Stimulated activated effector memory CD8-positive, alpha-beta T cell treated with anti-CD3 and anti-CD28 coated beads, Interleukin-12 subunit alpha, Interleukin-12 subunit beta, amount 100 ng/mL, for 72 hours (primary cell): ENCODE measurements around the gene CENPP.
A peak's percentile ranks its signal among the peaks of the same experiment; 100 is the strongest.

Source experiments
- ATAC-seq: fragments of 150-1000 bp; cut with Tn5 transposase; 2 replicates; pipeline ENCODE4 v1.10.0; 2021
- DNase-seq, 2 donors: peaks; one replicate each; pipeline ENCODE4 v3.0.0; 2021 to 2022; ENCODE audit warnings: low spot score in 2 of 2
- H3K27ac Mint-ChIP-seq: one replicate; pipeline ENCODE4 v1.8.0; 2022; ENCODE audit warnings: mild to moderate bottlenecking, mixed read lengths
- H3K36me3 Mint-ChIP-seq: one replicate; pipeline ENCODE4 v1.8.0; 2022; ENCODE audit warnings: mild to moderate bottlenecking, mixed read lengths
- H3K4me1 Mint-ChIP-seq: one replicate; pipeline ENCODE4 v1.8.0; 2022; ENCODE audit warnings: mixed read lengths
- H3K4me3 Mint-ChIP-seq: one replicate; pipeline ENCODE4 v1.8.0; 2022; ENCODE audit warnings: mild to moderate bottlenecking, mixed read lengths
- H3K9me3 Mint-ChIP-seq: one replicate; pipeline ENCODE4 v1.8.0; 2022; ENCODE audit warnings: mixed read lengths

CENPP gene

DNA sequence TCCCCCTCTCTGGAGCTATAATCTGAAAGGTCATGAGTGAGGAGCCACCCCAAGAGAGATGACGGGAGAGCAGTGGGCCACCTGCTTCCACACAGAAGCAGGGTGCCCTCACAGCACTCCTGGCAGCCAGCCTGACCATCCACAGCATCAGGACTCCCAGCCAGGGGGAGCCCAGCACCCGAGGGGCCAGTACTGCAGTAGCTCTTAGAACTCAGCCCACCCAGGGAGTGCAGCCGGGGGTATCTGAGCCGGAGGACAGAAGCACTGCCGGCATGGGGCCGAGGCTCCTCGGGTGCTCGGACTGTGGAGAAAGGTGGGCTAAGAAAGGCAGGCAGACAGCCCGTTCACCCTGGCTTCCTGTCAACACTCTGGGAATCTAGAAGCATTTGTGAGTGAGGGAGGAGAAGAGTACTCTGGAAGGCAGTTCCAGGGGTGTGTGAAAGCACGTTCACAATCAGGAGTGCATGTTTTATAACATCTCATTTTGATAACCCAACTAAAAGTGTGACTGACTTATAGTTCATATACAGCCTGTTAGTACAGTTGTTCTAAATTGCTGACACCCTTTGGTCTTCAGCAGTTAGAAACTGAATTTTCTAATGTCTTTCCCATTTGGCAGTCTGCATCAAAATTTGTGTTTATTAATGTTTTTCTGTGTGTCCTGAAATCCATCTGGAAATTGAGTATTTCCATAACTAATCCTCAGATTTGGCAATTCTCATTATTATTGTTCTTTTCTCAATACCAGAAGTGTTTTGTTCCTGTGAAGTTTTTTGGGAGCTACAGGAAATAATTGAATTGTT is 182.5 kb downstream of the CENPP start:
- Mint-ChIP-seq H3K4me3 (no peak overlapping the region), H3K9me3 (no peaks in the 10 kb centered on the region), H3K36me3 (no peaks in the 10 kb centered on the region), H3K27ac (no peak overlapping the region), H3K4me1 (no peaks in the 10 kb centered on the region)
- ATAC-seq (no peak), DNase-seq (no peak)

DNA sequence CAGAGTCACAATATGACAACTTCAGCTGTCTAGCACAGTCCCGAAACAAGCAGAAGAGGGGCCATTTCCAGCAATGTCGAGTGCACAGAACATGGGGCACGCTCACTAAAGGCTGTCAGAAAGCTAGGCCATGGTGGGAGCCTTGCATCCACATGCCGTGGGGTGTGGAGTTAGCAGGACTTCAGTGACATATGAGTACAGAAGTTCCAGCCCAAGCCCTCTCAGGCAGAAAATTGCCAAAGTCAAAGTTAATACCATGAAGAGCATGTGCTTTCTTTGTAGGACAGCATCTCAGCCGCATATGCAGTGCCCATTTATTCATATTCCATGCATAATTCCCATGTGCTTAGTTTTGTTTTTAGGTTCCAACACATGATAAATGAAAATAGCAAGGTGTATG is 183.3 kb downstream of the CENPP start:
- ATAC-seq (no peak), DNase-seq (no peak)
- Mint-ChIP-seq H3K36me3 (no peaks in the 10 kb centered on the region), H3K9me3 (no peaks in the 10 kb centered on the region), H3K4me3 (no peak overlapping the region), H3K4me1 (no peaks in the 10 kb centered on the region), H3K27ac (no peak overlapping the region)

DNA sequence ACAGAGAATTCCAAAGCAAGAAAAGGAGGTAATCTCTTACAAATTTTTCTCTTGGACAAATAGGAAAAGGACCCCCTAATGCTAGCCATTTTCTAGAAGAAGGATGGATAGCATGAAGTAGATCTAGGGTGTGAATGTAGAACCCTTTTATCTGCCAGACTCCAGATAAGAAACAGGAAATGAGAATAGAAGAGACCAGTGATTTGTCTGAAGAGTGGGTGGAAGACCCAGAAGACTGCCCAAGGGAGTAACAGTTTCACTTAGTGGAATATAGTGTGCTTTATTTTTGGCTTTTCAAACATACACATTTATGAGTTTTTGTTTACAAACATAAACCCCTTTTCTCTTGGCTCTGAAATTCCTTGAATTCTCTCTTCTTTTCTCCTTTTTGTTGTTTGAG is 185.0 kb downstream of the CENPP start:
- Mint-ChIP-seq H3K27ac (no peak overlapping the region), H3K4me3 (no peak overlapping the region), H3K36me3 (no peaks in the 10 kb centered on the region), H3K9me3 (no peaks in the 10 kb centered on the region), H3K4me1 (no peaks in the 10 kb centered on the region)
- no peak for DNase-seq
- ATAC-seq: no peak

DNA sequence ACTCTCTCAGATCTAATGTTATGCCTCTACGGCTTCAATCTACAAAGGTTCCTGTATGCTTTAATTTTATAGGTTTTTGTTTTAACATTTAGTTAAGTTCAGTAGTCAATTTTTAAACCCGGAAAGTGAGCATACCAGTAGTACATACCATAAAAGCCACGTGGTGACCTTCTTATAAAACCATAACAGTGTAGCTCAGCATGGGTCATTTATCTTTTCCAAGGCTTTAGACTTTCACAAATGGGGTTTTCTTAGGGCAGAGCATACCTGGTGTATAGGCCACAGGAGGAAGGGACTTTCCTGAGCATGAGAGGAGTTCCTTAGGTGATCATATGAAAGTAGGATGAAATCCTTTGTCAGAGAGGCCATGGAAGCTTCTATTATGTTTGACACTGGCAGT is 186.9 kb downstream of the CENPP start:
- H3K36me3 Mint-ChIP-seq: no peaks in the 10 kb centered on the region
- no peaks in the 10 kb centered on the region for H3K4me1 Mint-ChIP-seq
- ATAC-seq (no peak), DNase-seq (no peak)
- no peaks in the 10 kb centered on the region for H3K9me3 Mint-ChIP-seq
- H3K27ac Mint-ChIP-seq: no peak overlapping the region
- no peak overlapping the region for H3K4me3 Mint-ChIP-seq

DNA sequence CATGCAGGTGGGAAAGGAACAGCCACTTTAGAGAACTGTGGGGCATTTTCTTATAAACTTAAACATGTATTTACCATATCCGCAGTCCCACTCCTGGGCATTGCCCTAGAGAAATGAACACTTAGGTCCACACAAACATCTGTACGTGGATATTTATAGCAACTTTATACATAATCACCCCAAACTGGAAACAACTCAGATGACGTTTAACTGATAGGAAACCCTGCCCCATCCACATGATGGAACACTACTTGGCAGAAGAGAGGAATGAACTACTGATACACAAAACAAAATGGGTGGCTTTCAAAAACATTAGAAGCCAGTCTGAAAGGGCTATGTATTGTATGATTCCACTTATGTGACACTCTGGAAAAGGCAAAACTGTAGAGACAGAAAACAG is 187.6 kb downstream of the CENPP start:
- H3K9me3 Mint-ChIP-seq: no peaks in the 10 kb centered on the region
- H3K4me1 Mint-ChIP-seq: no peaks in the 10 kb centered on the region
- no peak overlapping the region for H3K27ac Mint-ChIP-seq
- ATAC-seq: no peak
- DNase-seq: no peak
- H3K4me3 Mint-ChIP-seq: no peak overlapping the region
- H3K36me3 Mint-ChIP-seq: no peaks in the 10 kb centered on the region

DNA sequence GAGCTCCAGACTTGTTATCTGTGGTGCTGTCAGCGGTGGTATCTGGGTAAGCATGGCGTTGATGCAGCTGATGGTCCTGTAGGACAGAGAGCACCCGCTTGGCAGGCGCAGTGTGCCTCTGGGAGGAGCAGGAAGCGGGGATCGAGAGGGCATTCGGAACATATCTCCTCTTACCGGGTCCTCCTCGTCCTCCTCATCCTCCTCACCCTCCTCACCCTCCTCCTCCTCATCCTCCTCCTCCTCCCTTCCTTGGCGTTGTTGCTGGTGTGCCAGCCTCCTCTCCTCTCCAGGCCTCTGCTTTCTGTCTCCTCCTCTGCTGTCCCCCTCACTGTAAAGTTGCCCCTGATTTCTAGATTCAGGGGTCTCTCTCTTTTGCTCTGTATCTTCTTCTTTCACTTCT is 188.9 kb downstream of the CENPP start:
- Mint-ChIP-seq H3K4me3 (no peak overlapping the region), H3K9me3 (no peaks in the 10 kb centered on the region), H3K36me3 (no peaks in the 10 kb centered on the region), H3K4me1 (no peaks in the 10 kb centered on the region), H3K27ac (no peak overlapping the region)
- DNase-seq (no peak), ATAC-seq (no peak)

DNA sequence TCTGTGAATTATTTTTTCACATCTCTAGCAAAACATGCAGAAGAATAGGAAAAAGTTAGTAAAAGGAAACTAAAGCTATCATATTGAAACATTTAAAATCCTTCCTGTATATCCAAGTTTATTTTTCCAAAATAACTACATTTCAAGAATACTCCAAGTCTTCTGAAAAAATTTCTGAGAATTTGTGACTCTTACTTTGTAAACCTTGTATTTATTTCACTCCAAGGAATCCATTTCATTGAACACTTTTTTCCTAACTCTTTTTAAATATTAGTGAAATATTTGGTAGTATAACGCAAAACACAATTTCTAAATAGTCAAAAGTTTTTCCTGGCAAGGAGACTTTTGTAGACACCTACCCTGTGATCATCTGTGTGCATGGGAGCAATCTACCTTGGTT is 190.8 kb downstream of the CENPP start:
- H3K27ac Mint-ChIP-seq: no peak overlapping the region
- H3K4me3 Mint-ChIP-seq: no peak overlapping the region
- no peaks in the 10 kb centered on the region for H3K4me1 Mint-ChIP-seq
- no peaks in the 10 kb centered on the region for H3K9me3 Mint-ChIP-seq
- no peak for DNase-seq
- no peak for ATAC-seq
- H3K36me3 Mint-ChIP-seq: no peaks in the 10 kb centered on the region

DNA sequence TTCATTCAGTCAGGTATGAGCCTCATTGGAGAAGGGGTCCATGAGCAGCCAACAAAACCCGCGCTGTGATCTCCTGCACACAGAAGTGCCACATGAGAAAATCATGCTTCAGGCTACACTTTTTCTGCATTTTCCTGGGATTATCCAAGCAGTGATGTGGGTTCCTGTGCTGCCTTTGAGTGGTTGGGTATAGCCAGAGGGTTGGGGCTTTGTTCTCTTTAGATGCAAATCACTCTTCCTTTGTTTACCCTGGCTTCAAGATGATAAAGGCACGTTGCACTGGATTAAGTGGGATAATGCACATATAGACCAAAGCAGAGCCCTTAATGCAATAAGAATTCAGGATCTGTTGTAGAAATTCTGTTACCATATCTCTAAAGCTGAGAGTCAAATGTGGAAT is 191.3 kb downstream of the CENPP start:
- no peak overlapping the region for H3K4me3 Mint-ChIP-seq
- no peaks in the 10 kb centered on the region for H3K9me3 Mint-ChIP-seq
- ATAC-seq (no peak), DNase-seq (no peak)
- H3K36me3 Mint-ChIP-seq: no peaks in the 10 kb centered on the region
- no peak overlapping the region for H3K27ac Mint-ChIP-seq
- no peaks in the 10 kb centered on the region for H3K4me1 Mint-ChIP-seq

DNA sequence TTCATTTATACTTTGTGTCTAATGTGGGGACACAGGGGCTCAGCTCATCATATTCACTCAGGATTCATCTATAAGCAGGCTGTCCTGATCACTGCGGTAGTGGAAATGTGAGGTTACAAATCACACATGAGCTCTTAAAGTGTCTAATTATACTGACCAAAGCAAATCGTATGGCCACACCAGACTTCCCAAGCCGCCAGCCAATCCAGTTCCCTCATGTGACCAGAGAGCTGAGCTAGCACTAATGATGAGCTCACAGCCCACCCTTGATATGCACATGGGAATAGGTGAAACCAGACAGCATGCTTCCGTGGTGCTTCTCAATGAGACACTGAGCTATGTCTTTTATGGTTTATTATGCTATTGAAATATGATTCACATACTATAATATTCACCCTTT is 192.4 kb downstream of the CENPP start:
- H3K27ac Mint-ChIP-seq: no peak overlapping the region
- no peaks in the 10 kb centered on the region for H3K36me3 Mint-ChIP-seq
- DNase-seq (no peak), ATAC-seq (no peak)
- H3K9me3 Mint-ChIP-seq: no peaks in the 10 kb centered on the region
- H3K4me1 Mint-ChIP-seq: no peaks in the 10 kb centered on the region
- H3K4me3 Mint-ChIP-seq: no peak overlapping the region

DNA sequence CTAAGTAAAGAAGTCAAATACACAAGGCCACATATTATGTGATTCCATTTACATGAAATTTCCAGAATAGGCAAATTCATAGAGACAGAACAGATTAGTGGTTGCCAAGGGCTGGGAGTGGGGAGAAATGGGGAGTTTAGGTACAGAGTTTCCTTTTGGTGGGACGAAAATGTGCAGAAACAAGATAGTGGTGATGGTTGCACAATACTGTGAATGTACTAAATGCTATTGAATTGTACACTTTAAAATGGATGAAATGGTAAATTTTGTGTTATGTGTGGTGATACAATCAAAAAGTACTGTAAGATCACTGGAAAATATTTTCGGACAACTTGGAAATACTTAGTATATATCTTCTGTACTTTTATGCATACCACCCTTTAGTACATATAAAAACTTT is 195.1 kb downstream of the CENPP start:
- H3K36me3 Mint-ChIP-seq: no peaks in the 10 kb centered on the region
- DNase-seq (no peak), ATAC-seq (no peak)
- no peaks in the 10 kb centered on the region for H3K9me3 Mint-ChIP-seq
- H3K4me3 Mint-ChIP-seq: no peak overlapping the region
- no peaks in the 10 kb centered on the region for H3K4me1 Mint-ChIP-seq
- H3K27ac Mint-ChIP-seq: no peak overlapping the region

DNA sequence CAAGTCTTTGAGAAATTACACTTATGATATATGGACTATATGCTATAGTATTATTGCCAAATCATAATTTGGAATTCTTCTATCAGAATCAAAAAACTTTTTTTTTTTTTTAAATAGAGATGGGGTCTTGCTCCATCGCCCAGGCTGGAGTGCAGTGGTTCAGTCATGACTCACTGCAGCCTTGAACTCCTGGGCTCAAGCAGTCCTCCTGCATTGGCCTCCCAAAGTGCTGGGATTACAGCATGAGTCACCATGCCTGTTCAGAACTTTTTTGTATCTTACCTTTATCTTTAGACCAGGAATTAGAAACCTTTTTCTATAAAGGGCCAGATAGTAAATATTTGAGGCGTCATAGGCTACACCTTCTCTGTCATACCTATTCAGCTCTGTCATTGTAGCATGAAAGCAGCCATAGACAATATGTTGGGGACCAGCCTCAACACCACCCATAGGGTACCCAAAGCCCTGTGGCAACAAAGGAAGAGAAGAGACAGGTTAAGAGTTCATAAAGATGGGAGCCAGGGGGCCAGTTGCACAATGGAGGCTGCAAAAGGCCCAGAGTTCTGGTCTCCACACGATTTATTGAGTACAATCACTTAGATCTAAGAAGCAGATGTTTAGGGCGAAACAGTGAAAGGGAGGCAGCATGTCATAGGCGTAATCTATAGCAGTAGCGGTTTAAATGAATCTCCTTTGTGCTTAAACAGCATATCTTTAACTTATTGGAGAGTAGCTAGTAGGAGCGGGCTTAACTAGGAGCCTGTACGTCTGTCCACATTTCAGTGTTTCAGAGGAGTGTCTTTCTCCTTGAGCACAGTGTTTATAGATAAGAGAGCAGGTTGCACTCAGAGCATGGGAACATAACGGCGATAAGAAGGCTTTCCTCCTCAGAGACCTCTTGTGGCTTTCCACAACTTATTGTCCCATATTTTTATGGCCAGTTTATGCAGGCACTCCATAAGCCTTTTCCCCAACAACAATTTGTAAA is 197.5 kb downstream of the CENPP start:
- ATAC-seq: no peak
- Mint-ChIP-seq H3K4me1 (peaks cover 5% of the 10 kb centered on the region), H3K27ac (no peak overlapping the region), H3K4me3 (no peak overlapping the region), H3K9me3 (no peaks in the 10 kb centered on the region), H3K36me3 (no peaks in the 10 kb centered on the region)
- DNase-seq: no peak

DNA sequence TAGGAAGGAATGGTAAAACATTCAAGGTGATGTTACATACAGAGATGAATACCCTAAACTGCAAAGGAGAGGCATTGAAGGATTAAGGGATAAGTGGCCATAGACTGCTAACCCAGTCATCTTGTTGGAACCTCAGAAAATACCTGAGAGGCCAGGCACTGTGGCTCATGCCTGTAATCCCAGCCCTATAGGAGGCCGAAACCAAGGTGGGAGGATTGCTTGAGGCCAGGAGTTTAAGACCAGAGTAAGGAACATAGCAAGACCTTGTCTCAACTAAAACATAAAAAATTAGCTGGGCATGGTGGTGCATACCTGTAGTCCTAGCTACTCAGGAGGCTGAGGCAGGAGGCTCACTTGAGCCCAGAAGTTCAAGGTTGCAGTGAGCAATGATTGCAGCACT is 199.1 kb downstream of the CENPP start:
- no peaks in the 10 kb centered on the region for H3K9me3 Mint-ChIP-seq
- no peak overlapping the region for H3K4me3 Mint-ChIP-seq
- no peaks in the 10 kb centered on the region for H3K36me3 Mint-ChIP-seq
- ATAC-seq: no peak
- no peak for DNase-seq
- H3K27ac Mint-ChIP-seq: no peak overlapping the region
- peaks cover 5% of the 10 kb centered on the region for H3K4me1 Mint-ChIP-seq

DNA sequence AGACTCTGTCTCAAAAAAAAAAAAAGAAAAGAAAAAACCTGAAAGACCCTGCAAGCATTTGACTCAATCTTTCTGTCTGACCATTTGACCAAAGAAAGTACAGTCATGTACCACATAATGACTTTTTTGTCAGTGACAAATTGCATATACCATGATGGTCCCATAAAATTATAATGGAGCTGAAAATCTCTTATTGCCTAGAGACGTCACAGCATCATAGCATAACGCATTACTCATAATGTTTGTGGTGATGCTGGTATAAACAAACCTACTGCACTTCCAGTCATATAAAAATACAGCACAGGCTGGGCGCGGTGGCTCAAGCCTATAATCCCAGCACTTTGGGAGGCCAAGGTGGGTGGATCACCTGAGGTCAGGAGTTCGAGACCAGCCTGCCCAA is 199.6 kb downstream of the CENPP start:
- Mint-ChIP-seq H3K4me1 (peaks cover 5% of the 10 kb centered on the region), H3K4me3 (no peak overlapping the region), H3K9me3 (no peaks in the 10 kb centered on the region), H3K36me3 (no peaks in the 10 kb centered on the region), H3K27ac (no peak overlapping the region)
- DNase-seq: no peak
- no peak for ATAC-seq

DNA sequence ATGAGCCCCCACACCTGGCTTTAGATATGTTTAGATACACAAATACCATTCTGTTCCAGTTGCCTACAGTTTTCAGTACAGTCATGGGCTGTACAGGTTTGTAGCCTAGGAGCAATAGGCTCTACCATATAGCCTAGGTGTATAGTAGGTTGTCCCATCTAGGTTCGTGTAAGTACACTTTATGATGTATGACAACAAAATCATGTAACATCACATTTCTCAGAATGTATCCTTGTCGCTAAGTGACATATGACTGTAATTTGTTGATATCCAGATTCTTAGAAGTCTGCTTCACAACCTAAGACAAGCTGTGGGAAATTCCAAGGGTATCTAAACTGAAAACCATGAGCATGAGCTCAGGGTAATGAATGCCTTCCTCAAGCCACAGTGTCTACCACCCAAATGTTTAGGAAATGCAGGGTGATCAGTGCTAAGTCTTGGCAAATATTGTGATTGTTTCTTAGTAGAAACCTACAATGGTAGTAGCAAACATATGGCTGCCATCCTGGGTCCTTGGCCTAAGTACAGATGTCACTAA is 201.6 kb downstream of the CENPP start:
- DNase-seq: no peak
- no peak overlapping the region for H3K27ac Mint-ChIP-seq
- H3K36me3 Mint-ChIP-seq: no peaks in the 10 kb centered on the region
- H3K9me3 Mint-ChIP-seq: peaks cover under 1% of the 10 kb centered on the region
- ATAC-seq: peak; percentile 75
- H3K4me3 Mint-ChIP-seq: no peak overlapping the region
- peaks cover 5% of the 10 kb centered on the region for H3K4me1 Mint-ChIP-seq

DNA sequence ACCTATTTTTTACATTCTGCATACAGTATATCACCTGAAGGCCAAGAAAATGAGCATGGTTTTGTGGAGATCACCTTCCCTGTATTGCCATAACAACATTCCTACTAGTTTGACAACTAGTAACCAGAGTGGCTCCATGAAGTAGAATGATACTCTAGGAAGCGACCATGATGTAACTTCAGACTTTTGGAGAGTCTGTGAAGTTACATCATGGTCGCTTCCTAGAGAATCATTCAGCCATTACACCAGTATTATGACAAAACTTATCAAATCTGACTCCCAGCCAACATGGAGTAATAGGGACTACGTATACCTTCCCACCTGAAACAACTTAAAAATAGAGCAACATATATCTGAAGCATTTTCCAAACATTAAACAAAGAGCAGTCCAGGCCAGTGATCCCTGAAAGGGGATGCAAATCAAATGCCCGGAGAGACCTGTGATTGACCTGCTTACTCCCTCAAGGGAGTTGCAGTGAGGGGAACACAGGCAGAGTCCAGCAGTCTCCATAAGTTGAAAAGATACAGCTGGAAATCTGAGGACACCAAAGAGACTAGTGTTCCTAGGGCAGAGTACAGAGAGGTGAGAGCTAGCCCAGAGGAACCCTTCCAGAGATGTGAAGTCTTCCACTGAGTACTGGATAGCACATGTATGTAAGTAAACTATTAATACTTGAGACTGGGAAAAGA is 202.2 kb downstream of the CENPP start:
- H3K4me3 Mint-ChIP-seq: no peak overlapping the region
- no peaks in the 10 kb centered on the region for H3K36me3 Mint-ChIP-seq
- H3K9me3 Mint-ChIP-seq: peaks cover 3% of the 10 kb centered on the region
- DNase-seq (no peak), ATAC-seq (no peak)
- H3K4me1 Mint-ChIP-seq: peaks cover 5% of the 10 kb centered on the region
- no peak overlapping the region for H3K27ac Mint-ChIP-seq
